ENCODE measurements around the gene RAB3IL1. TPM values are rescaled to one million over a fixed set of nuclear protein-coding genes. Genes with fewer than 3 reads are reported as not detected.

RAB3IL1 gene
- total RNA-seq, 1 donor from 2014 or later: 10.7 TPM

DNA sequence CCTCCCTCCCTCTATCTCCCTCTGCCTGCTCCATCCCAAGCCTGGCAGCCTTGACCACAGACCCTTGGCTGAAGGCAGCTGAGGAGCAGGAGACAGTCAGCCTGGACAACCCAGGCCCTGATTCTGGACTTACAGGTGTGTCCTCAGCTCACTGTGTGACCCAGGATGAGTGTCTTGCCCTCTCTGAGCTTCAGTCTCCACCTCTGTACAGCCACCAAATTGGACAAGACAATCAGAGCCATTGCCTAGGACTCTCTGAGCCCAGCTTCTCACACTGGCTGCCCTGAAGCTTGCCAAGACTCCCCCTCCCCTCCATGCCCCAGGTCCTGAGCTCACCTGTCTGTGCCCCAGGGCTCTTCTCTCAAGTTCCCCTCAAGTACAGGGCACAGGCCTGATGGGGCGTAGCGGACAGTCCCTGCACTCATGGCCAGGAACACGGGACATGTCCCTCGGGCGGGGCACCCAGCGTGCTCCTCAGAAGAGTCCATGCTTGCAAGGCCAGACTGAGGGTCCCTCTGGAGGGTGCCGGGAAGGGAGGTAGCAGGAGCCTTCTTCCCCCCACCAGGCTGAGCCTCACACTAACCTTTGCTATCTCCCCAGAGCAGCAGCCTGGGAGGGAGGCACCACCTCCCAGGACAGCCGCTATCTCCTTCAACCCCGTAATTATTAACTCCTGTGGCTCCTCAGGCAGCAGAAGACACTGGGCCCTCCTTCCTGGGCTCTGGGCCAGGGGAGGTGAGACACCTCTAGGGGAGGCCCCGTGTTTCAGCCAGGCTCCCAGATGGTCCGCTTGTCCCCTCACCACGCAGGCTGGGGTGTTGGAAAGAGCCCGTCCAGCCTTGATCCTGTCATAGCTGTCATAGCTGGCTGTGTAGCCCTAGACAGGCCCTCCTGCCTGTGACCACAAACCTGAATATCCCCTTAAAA lies 2.6 kb upstream of the RAB3IL1 start:
- no peak for DNase-seq (ENCODE audit: low read depth in 2 of 2)

- no peak for DNase-seq (ENCODE audit: low read depth in 2 of 2)
Measured at GRCh38 chr11:61918938-61919704, 1.8 kb upstream of the RAB3IL1 start.

GRCh38 chr11:61918251-61918937 lies 1.0 kb upstream of the RAB3IL1 start:
- no peak for DNase-seq (ENCODE audit: low read depth in 2 of 2)

DNA sequence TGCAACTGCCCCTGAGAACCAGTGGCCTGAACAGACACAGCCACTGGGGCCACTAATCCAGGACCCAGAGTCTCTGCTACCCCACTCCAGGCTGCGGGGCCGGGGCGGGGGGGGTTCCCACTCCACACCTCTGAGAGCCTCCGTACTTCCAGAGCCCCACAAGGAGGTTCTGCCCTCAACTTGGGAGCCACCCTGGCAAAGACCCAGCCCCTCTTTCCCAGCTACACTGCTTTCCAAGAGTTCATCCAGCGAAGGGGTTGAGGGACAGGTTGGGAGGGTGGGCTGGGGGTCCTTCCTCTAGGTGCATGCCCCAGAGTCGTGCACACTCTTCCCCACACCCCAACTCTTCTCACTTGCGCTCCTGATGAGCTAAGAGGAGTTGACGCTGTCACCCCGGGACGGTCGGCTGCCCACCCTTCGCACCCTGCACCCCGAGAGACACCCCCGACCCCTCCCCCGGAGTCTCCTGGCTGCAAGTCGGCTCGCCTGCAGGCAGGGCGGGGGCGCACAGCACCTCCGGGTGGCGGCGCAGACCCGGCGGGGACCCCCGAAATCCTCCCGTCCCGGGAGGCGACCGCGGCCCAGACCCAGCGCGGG lies 531 bp downstream of the RAB3IL1 start:
- no peak for DNase-seq (ENCODE audit: low read depth in 2 of 2)

- no peak for DNase-seq (ENCODE audit: low read depth in 2 of 2)
Measured at GRCh38 chr11:61914471-61915171, 2.7 kb downstream of the RAB3IL1 start.

DNA sequence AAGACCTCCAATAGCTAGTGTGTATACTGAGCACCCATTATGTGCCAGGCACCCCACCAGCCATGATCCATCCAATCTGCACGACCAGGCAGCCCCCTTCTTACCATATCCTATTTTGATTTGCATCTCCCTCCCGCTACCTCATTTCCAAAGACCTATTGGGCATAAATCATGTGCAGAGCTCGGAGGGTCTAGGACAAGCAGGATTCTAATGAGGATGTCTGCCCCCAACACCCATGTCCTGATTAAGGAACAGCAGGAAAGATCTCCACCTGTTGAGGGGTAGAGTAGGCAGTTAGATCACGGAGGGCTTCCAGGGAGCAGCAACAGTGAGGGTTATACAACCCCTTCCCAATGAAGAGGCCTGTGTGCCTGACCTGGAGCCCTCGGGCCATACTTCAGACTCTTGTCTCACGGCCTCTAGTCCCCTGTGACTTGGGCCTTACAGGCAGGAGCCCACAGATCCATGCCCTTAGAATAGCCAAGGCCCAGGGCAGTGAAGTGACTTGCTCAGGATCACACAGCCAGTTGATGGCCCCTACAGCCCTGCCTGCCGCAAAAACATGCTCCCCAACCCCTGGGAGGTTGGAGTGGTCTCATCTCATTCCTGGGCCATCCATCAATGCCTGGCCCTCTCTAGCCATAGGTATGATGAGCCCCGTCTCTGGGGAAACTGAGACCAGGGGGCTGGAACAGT lies 3.5 kb downstream of the RAB3IL1 start:
- DNase-seq (ENCODE audit: low read depth in 2 of 2): no peak

DNA sequence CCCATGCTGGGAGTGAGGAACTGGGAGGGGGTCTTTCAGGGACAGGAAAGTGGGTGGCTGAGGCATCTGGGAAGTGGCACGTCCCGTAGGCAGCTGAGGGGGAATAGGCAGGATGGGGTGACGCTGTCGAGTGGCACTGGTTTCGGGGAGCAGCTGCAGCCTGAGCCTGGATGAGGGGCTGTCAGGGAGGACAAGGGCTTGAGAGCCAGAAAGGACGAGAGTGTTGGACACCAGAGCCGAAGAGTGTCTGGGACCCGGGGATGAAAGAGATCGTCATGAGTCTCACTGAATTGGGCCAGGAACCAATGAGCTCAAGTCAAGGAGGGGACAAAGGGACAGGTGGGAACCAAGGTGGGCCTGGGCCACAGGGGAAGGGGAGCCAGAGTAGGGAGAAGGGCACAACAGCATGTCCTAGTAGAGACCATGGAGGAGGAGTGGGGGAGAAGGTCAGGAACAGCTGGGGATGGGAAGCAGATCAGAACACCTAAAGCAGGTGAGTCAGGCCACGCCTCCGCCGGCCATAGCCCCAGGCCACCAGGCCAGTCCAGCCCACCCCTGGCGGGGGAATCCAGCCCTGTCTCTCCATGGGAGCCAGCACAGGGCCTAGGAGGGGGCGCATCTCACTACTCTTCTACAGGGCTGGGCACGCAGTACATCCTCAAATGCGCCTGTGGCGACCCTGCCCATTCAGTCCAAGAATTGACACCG lies 4.2 kb downstream of the RAB3IL1 start:
- DNase-seq (ENCODE audit: low read depth in 2 of 2): no peak

DNA sequence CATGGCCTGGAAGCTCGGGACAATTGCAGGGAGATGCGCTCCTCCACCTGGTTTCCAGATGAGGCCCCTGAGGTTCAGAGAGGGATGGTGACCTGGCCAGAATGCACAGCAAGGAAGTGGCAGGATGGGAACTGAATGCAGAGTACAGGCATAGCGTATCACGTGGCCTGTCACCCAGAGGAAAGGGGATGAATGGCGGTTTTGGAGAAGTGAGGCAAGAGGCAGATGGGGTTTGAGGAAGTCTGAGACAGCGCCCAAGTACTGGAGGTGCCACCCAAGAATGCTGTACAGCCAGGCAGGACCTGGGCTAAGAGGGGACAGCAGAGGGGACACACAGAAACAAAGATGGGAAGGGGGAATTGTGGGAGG lies 4.9 kb downstream of the RAB3IL1 start:
- DNase-seq (ENCODE audit: low read depth in 2 of 2): no peak

- no peak for DNase-seq (ENCODE audit: low read depth in 2 of 2)
Measured at GRCh38 chr11:61911701-61912529, 5.5 kb downstream of the RAB3IL1 start.

- no peak for DNase-seq (ENCODE audit: low read depth in 2 of 2)
Measured at GRCh38 chr11:61911128-61911700, 6.2 kb downstream of the RAB3IL1 start.

- no peak for DNase-seq (ENCODE audit: low read depth in 2 of 2)
Measured at GRCh38 chr11:61910187-61911127, 6.9 kb downstream of the RAB3IL1 start.

DNA sequence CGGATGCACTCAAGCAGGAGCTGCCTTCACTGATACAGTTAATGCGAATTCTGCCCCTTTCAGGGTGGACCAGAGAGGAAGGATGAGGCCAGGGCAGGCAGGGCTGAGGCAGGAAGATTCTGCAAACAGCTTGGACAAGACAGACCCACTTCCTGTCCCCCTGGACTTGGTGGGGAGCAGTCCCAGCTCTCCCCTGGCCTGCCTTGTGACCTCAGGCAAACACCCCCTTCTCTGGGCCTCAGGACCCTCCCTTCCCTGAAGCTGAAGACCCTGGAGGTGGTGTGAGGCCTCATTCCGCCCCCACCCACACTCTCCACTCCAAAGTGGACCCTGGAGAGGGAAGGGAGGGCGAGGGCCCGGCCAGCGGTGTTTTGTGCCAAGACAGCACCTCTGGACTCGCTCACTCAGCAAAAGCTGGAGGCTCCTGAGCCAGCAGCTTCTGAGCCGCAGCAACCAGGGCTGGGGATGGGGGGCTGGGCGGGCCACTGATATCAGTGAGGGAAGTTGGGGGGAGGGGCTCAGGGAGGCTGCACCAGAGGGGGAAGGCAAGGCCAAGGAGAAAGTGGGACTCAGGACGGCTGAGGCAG lies 8.5 kb downstream of the RAB3IL1 start:
- DNase-seq (ENCODE audit: low read depth in 2 of 2): no peak

DNA sequence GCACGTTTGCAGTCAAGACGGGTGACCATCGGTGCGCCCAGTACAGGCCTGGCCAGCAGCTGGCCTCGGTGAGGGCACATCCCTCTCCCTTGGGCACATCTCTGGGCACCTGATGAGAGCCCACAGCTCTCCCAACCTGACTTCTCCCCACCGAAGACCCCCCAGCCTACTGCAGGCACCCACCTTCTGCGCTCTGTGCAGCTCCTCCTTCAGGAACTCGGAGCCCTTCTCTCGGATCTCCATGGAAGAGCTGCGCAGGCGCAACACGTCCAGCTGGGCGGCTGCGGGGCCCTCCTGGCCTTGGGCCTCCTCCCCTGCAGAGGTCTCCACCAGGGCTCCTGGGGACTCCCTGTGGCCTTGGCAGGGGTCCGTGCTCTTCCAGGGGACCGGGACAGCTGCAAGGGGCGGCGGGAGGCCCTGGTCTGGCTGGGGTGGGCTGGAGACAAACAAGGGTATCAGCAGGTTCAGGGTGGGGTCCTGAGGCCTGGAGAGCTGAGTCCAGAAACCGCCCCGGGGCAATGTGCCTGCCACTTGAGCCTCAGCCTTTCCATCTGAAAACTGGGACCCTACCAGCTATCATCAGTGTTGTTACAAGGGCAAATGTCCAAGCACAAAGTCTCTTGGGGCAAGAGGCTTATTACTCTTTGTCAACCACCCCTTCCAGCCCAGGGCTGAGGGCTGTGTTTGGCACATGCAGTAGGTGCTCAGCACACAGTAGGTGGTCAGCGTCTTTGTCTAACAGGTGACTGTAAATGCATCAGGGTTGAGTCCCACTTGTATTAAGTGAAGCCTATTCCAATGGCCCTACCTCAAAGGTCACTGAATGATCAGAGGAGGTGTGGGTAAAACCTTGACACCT lies 9.3 kb downstream of the RAB3IL1 start:
- DNase-seq (ENCODE audit: low read depth in 2 of 2): no peak

DNA sequence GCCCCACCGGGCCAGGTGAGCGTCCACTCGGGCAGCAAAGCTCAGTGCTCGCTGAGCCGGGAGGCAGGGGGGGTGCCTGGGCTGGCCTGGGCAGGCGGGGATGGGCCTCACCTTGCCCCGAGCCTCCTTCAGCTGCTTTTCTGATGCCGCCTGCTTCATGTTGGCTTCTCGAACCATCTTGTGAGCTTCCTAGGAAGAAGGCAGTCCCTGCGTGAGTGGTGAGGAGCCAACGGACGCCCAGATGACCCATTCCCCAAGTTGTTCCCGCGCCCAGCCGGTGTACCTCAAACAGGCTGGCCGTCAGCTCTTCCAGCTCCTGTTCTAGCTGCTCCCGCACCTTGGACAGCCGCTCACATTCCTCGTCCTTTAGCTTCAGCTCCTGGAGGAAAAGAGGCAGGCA lies 10.1 kb downstream of the RAB3IL1 start:
- DNase-seq (ENCODE audit: low read depth in 2 of 2): no peak

- DNase-seq (ENCODE audit: low read depth in 2 of 2): no peak
Measured at GRCh38 chr11:61906522-61906909, 10.8 kb downstream of the RAB3IL1 start.
